ENCODE measurements around the gene DCST1.

- no peak for TF ChIP-seq CTCF (IDR thresholded peaks at IDR 0.05)
- TF ChIP-seq POLR2A (IDR thresholded peaks at IDR 0.05) = no peak
These were observed 23.3 kb upstream of the DCST1 start for GRCh38 chr1:155010211-155010918.
